ENCODE results near the gene PKD1. TPM values are rescaled to one million over a fixed set of nuclear protein-coding genes. Genes with fewer than 3 reads are reported as not detected.
"Not testable (repeated sequence)": the region's sequence is repeated elsewhere in the genome, so short reads cannot be mapped to it uniquely, and the experiment has no call there.

The PKD1 gene
- total and polyA plus RNA-seq, 4 experiments from 2014 or later, result 2.3 to 126 (median 68.1) TPM

- H3K4me3 Mint-ChIP-seq; H3K27ac Mint-ChIP-seq; H3K4me1 ChIP-seq (ENCODE audit: insufficient read depth, low read length); H3K36me3 Mint-ChIP-seq; H3K27ac ChIP-seq (ENCODE audit: low read depth, low read length); H3K27me3 ChIP-seq (ENCODE audit: insufficient read depth, low read length); DNase-seq; H3K36me3 ChIP-seq (ENCODE audit: insufficient read depth, low read length); H3K4me3 ChIP-seq (ENCODE audit: low read length in 2 of 2); H3K4me1 Mint-ChIP-seq; H3K9me3 ChIP-seq (ENCODE audit: control insufficient read depth in 1 of 2, low read length in 2 of 2); intact Hi-C loops (cut with micrococcal nuclease); CTCF ChIA-PET (ENCODE audit: partially characterized antibody); H3K27me3 Mint-ChIP-seq; POLR2A ChIA-PET (ENCODE audit: partially characterized antibody); H3K9me3 Mint-ChIP-seq: not testable (repeated sequence)
Observed at GRCh38 chr16:2114225-2114624, 21.5 kb downstream of the PKD1 start.

GRCh38 chr16:2112539-2113106, 23.1 kb downstream of the PKD1 start:
- H3K27ac ChIP-seq (ENCODE audit: low read depth, low read length); H3K4me3 ChIP-seq (ENCODE audit: low read length in 2 of 2); H3K9me3 ChIP-seq (ENCODE audit: control insufficient read depth in 1 of 2, low read length in 2 of 2); H3K4me3 Mint-ChIP-seq; H3K4me1 Mint-ChIP-seq; H3K9me3 Mint-ChIP-seq; intact Hi-C loops (cut with micrococcal nuclease); H3K36me3 Mint-ChIP-seq; H3K27ac Mint-ChIP-seq; H3K27me3 ChIP-seq (ENCODE audit: insufficient read depth, low read length); H3K27me3 Mint-ChIP-seq; POLR2A ChIA-PET (ENCODE audit: partially characterized antibody); H3K36me3 ChIP-seq (ENCODE audit: insufficient read depth, low read length); H3K4me1 ChIP-seq (ENCODE audit: insufficient read depth, low read length); CTCF ChIA-PET (ENCODE audit: partially characterized antibody): not testable (repeated sequence)
- DNase-seq, result peak in 1 of 5 donors; percentile 22

- CTCF ChIA-PET (ENCODE audit: partially characterized antibody); POLR2A ChIA-PET (ENCODE audit: partially characterized antibody); H3K27ac ChIP-seq (ENCODE audit: low read depth, low read length); H3K27me3 Mint-ChIP-seq; intact Hi-C loops (cut with micrococcal nuclease); H3K9me3 ChIP-seq (ENCODE audit: control insufficient read depth in 1 of 2, low read length in 2 of 2); H3K27me3 ChIP-seq (ENCODE audit: insufficient read depth, low read length); H3K4me1 ChIP-seq (ENCODE audit: insufficient read depth, low read length); H3K4me3 Mint-ChIP-seq; H3K4me3 ChIP-seq (ENCODE audit: low read length in 2 of 2); H3K36me3 ChIP-seq (ENCODE audit: insufficient read depth, low read length); H3K9me3 Mint-ChIP-seq; H3K36me3 Mint-ChIP-seq; H3K4me1 Mint-ChIP-seq: not testable (repeated sequence)
- DNase-seq, result peak in 1 of 5 donors; percentile 5
- H3K27ac Mint-ChIP-seq, result peak overlapping the region in 1 of 7 donors; percentile 12
Observed at GRCh38 chr16:2111412-2112335, 24.0 kb downstream of the PKD1 start.

- H3K27ac ChIP-seq (ENCODE audit: low read depth, low read length); H3K4me1 Mint-ChIP-seq; H3K4me3 ChIP-seq (ENCODE audit: low read length in 2 of 2); H3K4me3 Mint-ChIP-seq; intact Hi-C loops (cut with micrococcal nuclease); H3K4me1 ChIP-seq (ENCODE audit: insufficient read depth, low read length); H3K27me3 ChIP-seq (ENCODE audit: insufficient read depth, low read length); POLR2A ChIA-PET (ENCODE audit: partially characterized antibody); CTCF ChIA-PET (ENCODE audit: partially characterized antibody); H3K27ac Mint-ChIP-seq; H3K36me3 Mint-ChIP-seq; H3K9me3 ChIP-seq (ENCODE audit: control insufficient read depth in 1 of 2, low read length in 2 of 2); H3K27me3 Mint-ChIP-seq; H3K36me3 ChIP-seq (ENCODE audit: insufficient read depth, low read length); H3K9me3 Mint-ChIP-seq; DNase-seq: not testable (repeated sequence)
Observed at GRCh38 chr16:2111009-2111353, 24.7 kb downstream of the PKD1 start.

GRCh38 chr16:2110332-2111008, 25.2 kb downstream of the PKD1 start:
- H3K36me3 ChIP-seq (ENCODE audit: insufficient read depth, low read length); H3K9me3 Mint-ChIP-seq; H3K27ac Mint-ChIP-seq; intact Hi-C loops (cut with micrococcal nuclease); DNase-seq; H3K4me3 ChIP-seq (ENCODE audit: low read length in 2 of 2); H3K4me3 Mint-ChIP-seq; POLR2A ChIA-PET (ENCODE audit: partially characterized antibody); H3K9me3 ChIP-seq (ENCODE audit: control insufficient read depth in 1 of 2, low read length in 2 of 2); CTCF ChIA-PET (ENCODE audit: partially characterized antibody); H3K27ac ChIP-seq (ENCODE audit: low read depth, low read length); H3K27me3 ChIP-seq (ENCODE audit: insufficient read depth, low read length); H3K27me3 Mint-ChIP-seq; H3K4me1 ChIP-seq (ENCODE audit: insufficient read depth, low read length); H3K4me1 Mint-ChIP-seq; H3K36me3 Mint-ChIP-seq: not testable (repeated sequence)

GRCh38 chr16:2109872-2110271, 25.8 kb downstream of the PKD1 start:
- H3K36me3 ChIP-seq (ENCODE audit: insufficient read depth, low read length); H3K27ac ChIP-seq (ENCODE audit: low read depth, low read length); DNase-seq; H3K36me3 Mint-ChIP-seq; H3K4me3 Mint-ChIP-seq; H3K27me3 ChIP-seq (ENCODE audit: insufficient read depth, low read length); POLR2A ChIA-PET (ENCODE audit: partially characterized antibody); H3K9me3 Mint-ChIP-seq; H3K4me1 ChIP-seq (ENCODE audit: insufficient read depth, low read length); H3K27me3 Mint-ChIP-seq; intact Hi-C loops (cut with micrococcal nuclease); H3K27ac Mint-ChIP-seq; H3K4me3 ChIP-seq (ENCODE audit: low read length in 2 of 2); CTCF ChIA-PET (ENCODE audit: partially characterized antibody); H3K4me1 Mint-ChIP-seq; H3K9me3 ChIP-seq (ENCODE audit: control insufficient read depth in 1 of 2, low read length in 2 of 2): not testable (repeated sequence)

- H3K27ac ChIP-seq (ENCODE audit: low read depth, low read length); H3K36me3 ChIP-seq (ENCODE audit: insufficient read depth, low read length); H3K4me1 Mint-ChIP-seq; H3K4me3 ChIP-seq (ENCODE audit: low read length in 2 of 2); H3K27me3 Mint-ChIP-seq; H3K27ac Mint-ChIP-seq; H3K27me3 ChIP-seq (ENCODE audit: insufficient read depth, low read length); H3K4me3 Mint-ChIP-seq; H3K4me1 ChIP-seq (ENCODE audit: insufficient read depth, low read length); POLR2A ChIA-PET (ENCODE audit: partially characterized antibody); H3K9me3 ChIP-seq (ENCODE audit: control insufficient read depth in 1 of 2, low read length in 2 of 2); DNase-seq; H3K9me3 Mint-ChIP-seq; CTCF ChIA-PET (ENCODE audit: partially characterized antibody); H3K36me3 Mint-ChIP-seq; intact Hi-C loops (cut with micrococcal nuclease): not testable (repeated sequence)
Observed at GRCh38 chr16:2109271-2109580, 26.5 kb downstream of the PKD1 start.

Measured in CD4-positive, alpha-beta memory T cell (primary cell).